ENCODE results near the gene TIA1.
"Not testable (repeated sequence)": the region's sequence is repeated elsewhere in the genome, so short reads cannot be mapped to it uniquely, and the experiment has no call there.

TIA1 gene

DNA sequence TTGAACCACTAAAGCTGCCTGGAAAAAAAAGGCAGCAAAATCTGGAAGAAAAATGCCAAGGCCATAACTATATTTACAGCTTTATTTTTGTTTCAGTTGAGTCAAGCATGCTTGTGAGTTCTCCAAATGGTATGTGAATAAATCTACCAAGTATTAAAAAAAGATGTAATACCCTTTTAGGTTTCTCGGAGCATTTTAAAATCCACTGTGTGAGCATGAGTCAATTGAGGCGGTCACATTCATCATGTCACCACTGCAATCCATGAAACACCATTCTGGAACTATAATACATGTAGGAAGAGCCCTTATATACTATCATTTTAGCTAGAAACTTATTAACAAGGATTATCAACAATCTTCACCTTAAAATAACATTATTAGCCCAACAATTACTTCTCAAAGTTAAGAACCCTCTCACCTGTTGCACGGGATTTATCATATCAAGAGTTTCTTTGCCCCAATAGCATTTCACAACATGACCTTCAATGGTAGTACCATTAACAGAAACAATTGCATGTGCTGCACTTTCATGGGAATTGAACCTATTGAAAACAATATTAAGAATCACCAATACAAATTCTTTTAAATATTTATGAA is 33.4 kb downstream of the TIA1 start:
- DNase-seq, result no peak

DNA sequence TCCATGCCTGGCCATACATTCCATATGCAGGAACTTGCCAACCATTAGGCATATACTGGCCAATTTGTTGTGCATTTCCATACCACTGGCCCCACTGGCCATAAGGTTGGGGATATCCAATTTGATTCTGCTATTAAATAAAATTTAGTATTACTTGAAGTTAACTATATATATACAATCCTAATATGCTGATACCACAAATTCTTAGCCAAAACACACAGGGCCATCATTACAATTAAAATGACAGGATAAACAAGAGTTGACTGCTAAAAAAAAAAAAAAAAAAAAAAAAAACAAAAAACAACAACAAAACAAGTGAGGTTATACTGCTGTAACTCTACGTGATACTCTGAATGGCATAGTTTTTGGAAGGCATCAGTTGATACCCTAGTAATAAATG is 34.1 kb downstream of the TIA1 start:
- no peak for DNase-seq

GRCh38 chr2:70212298-70212932 is 36.0 kb downstream of the TIA1 start:
- DNase-seq, result no peak

DNA sequence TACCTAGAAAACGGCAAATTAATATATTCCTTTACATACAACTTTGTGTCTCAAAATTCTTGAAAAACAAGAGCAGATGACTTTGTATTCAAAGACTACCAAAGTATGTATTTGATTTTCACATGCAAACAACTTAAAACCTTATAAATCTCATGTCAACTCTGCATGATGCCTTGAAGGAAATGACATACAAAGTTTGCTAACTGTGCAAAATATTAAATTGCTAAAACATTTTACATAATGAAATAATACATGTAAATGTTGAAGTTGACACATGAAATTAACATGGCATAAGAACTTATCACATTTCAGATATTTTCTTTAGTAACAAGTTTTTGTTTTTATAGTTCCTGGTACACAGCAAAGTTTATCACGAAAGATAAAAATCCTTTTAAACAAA is 36.8 kb downstream of the TIA1 start:
- DNase-seq, result no peak

DNA sequence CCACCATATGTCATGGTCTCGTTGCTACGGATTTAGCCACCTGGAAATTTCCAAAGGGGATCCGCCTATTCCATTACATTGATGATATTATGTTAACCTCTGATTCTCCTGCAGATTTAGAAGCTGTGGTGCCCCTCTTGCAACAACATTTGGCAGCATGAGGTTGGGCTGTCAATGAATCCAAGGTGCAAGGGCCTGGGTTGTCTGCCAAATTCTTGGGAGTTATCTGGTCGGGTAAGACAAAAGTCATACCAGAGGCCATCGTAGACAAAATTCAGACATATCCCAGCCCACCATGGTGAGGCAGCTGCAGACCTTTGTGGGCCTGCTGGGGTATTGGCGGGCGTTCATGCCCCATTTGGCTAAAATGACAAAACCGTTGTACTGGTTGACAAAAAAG is 44.0 kb downstream of the TIA1 start:
- no peak for DNase-seq

DNA sequence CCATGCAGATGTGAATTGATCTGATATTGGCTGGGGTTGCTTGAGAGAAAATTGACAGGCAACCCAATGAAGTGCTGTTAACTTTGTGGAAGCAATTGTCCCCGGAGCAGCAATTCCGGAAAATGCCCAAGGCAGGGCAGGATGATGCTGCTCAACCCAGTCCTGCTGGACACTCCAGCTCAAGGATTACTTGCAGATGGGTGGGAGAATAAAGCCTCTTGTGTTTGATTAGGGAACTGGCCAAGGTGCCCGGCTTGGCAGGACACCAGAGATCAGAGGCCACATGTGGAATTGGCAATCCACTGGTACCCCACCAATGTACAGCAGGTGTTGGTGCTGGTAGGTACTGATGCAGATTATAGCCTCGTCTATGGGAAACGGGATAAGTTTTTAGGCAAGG is 45.3 kb downstream of the TIA1 start:
- no peak for DNase-seq

DNA sequence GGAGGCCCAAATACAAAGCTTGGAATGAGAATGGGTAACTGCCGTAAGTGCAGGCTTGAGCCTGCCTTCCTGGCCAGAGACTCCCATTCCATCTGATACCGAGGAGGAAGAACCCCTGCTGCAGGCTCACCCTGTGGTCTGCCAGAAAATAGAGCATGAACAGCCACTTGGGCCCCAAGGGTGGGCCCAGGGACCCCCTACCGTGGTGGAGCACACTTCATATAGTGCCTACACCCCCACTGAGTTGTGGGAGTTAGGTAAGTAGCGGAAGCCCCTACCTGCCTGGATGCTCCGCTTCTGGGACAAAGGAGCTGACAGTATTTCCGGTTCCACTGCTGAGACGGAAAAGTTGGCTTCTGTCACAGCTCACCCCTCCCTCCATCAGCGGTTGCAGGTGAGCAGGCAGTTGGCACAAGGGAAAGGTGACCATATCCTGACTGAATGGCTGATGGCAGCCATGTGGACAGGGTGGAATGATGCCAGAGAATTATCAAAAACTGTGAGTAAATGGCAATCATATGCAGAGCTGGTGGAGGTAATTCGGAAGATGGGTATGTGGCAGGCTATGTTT is 46.1 kb downstream of the TIA1 start:
- no peak for DNase-seq

- no peak for DNase-seq
Observed at GRCh38 chr2:70201831-70202230, 46.6 kb downstream of the TIA1 start.

DNA sequence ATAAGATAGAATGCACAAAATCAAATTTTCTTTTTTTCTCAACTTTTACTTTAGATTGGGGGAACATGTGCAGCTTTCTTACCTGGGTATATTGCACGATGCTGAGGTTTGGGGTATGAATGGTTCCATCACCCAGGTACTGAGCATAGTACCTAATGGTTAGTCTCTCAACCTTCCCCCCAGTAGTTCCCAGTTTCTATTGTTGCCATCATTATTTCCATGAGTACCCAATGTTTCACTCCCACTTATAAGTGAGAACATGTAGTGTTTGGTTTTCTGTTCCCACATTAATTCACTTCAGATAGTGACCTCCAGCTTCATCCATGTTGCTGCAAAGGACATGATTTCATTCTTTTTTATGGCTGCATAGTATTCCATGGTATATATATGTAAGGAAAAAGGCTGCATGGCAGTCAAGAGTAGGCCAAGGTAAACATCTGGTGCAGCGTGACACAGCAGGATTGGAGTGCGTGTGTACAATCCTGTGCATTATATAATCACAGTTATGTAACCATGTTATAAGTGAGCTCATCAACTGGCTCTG is 47.1 kb downstream of the TIA1 start:
- no peak for DNase-seq

DNA sequence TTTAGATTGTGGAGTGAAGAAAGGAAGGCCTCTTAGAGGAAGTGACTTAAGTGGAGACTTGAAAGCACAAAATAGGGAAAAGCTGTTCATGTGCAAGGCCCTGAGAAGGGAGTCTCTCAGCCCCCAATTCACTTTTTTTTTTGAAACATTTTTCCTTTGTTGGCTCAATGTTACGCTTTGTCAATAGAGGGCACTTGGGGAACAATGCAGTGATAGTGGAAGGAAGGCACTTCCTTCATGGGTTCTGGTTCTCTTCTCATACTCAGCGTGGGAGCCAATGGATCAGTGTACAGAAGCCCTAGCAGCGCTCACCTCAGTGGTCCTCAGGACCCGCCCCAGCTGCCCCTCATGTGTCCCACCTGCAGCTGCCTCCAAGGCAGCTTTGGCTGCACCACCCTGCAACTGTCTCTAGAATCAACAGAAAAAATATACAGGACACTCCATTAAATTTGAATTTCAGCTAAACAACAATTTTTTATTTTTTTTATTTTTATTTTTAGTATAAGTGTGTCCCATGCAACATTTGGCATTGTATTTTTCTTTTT is 49.0 kb downstream of the TIA1 start:
- no peak for DNase-seq

DNA sequence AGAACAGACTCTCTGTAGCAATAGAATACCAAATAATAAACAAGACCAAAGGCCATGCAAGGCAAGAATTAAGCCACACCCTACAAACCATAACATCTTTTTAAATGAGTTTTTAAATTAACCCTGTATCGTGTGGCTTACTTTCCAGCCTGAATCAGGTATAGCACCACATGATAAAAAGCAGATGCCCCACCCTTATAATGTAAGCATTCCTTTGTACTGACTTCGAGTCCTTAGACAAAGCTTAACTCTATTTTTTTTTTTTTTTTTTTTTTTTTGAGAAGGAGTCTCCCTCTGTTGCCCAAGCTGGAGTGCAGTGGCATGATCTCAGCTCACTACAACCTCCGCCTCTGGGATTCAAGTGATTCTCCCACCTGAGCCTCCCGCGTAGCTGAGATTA is 55.9 kb downstream of the TIA1 start:
- no peak for DNase-seq

- no peak for DNase-seq
Observed at GRCh38 chr2:70191244-70191735, 57.1 kb downstream of the TIA1 start.

DNA sequence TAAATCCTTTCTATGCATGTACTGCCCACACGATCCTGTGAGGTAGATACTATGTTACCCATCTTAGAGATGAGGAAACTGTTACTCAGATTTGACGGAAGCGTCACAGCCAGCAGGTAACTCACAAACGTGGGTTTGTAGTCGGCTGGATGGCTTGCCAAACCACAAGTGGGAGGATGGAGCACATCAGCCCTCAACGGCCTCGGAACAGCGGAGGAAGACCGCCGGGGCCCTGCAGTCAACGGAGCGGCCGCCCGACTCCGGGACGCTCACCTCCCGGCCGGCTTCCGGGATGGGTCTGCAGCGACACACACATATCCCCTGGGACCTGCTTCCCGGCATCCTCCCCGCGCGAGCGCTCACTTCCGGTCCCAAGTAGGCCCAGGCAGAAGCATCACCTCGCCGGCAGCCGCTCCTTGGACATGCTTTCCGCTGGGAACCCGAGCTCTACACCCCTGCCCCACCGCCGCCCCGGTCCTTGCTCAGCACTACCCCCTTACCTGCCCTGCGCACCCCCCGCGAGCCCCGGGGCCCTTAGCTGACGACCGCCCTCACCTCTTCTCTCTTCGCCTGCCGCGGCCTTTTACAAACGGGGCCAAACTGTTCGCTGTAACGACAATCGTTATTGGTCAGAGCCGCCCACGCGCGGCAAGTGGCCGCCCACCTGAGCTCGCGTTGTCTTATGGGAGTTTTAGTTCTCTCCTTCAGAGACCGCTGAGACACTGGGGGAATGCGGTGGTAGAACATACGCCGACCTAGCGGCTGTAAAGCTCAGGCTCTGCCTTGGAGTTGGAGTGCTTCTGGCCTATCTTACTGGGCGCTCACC is 57.8 kb downstream of the TIA1 start, which contains the start of gene C2orf42:
Gene C2orf42, minus strand, starts transcription at position 602 of the 826 bp plus-strand sequence. CDS start 9,034 bp downstream, outside the sequence.
- DNase-seq, result peak; percentile 99

DNA sequence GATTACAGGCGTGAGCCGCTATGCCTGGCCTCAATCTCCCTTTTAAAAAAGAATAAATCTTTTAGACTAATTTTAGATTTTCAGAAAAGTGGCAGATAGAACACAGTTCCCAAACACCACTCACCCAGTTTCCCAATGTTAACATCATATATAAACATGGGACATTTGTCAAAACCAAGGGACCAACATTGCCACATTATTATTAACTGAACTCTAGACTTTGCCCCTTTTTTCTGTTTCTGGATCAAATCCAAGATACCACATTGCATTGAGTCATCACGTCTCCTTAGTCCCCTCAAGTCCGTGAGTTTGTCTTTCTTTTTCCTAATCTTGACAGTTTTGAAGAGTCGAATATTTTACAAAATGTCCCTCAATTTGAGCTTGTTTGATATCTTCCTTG is 60.0 kb downstream of the TIA1 start:
- DNase-seq, result no peak

DNA sequence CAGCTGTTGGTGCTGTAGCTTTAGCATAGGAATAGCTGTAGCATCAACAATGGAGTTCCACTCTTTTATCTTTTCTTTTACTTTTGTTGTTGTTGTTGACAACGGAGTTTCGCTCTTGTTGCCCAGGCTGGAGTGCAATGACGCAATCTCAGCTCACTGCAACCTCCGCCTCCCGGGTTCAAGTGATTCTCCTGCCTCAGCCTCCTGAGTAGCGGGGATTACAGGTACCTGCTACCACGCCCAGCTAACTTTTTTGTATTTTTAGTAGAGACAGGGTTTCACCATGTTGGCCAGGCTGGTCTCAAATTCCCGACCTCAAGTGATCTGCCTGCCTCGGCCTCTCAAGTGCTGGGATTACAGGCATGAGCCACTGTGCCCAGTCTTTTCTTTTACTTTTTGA is 61.3 kb downstream of the TIA1 start:
- DNase-seq, result not testable (repeated sequence)

DNA sequence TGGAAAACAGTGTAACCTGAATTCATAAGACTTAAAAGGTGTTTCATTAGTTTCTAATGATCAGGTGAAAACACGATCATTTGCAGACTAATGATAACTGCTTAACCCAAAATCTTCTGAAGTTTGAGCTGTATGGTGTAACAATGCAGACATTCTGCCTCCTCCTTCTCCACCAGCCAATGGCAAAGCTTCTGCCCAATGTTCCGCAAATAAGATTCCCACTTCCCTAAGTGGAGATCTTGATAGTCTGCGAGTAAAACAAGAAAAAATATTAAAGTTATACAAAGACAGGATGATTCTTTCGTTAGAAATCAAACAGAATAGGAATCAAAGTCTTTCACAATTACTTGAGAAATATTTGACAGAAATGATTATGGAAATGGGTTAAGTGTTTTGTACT is 65.7 kb downstream of the TIA1 start:
- no peak for DNase-seq

DNA sequence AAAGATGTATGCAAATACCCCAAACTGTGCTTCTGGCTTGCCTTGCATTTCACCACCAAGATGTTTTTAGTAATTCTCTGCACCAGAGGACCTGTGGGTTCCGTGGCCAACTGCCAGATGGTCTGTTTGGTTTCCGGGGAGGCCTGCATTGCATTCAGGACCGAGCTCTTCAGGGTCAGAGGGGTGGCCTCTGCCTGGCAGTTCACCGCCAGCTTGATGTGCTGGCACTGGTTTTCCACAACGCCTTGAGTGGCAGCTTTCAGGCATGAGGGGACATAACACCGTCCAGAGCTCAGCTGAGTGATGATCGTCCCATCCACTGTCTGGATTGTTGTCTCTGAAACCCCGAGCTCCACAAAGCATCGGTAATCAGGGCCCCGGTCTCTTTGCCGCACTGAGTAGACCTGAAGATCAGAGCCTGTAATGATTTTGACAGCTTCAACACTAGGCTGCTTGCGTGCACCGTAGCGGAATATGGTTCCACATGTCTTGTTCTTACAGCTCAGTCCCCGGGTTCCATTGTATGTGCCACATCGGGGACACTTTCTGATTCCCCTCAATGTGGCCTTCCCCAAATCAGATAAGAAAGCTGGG is 67.0 kb downstream of the TIA1 start:
- no peak for DNase-seq

- DNase-seq, result no peak
Observed at GRCh38 chr2:70173520-70173919, 74.9 kb downstream of the TIA1 start.

DNA sequence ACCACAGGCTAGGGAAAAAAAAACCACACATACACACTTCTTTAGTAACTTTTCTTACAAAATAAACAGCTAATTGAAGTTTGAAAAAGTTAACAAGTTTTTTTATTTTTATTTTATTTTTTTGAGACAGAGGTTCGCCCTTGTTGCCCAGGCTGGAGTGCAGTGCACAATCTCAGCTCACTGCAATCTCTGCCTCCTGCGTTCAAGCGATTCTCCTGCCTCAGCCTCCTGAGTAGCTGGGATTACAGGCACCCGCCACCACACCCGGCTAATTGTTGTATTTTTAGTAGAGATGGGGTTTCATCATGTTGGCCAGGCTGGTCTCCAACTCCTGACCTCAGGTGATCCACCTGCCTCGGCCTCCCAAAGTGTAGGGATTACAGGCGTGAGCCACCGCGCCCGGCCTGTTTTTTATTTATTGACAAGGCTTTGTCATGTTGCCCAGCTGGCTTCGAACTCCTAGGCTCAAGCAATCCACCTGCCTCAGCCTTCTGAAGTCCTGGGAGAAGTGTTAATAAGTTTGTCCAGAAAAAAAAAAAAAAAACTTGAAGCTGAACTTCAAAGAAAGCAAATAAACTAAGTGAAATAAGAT is 78.7 kb downstream of the TIA1 start:
- DNase-seq, result not testable (repeated sequence)

GRCh38 chr2:70161069-70161534 is 87.3 kb downstream of the TIA1 start:
- DNase-seq, result no peak

- DNase-seq, result no peak
Observed at GRCh38 chr2:70160545-70160944, 87.9 kb downstream of the TIA1 start.
